Right lobe of liver (tissue), 6 donors: ENCODE measurements around the gene IL12RB1. TPM values are rescaled to one million over a fixed set of nuclear protein-coding genes. Genes with fewer than 3 reads are reported as not detected.
A peak's percentile ranks its signal among the peaks of the same experiment; 100 is the strongest.

Source experiments
- ATAC-seq, 4 donors: fragments of 200-7000 bp; cut with Tn5 transposase; one replicate each; pipeline ENCODE4 v1.9.1; 2020; ENCODE audit warnings: mild to moderate bottlenecking in 4 of 4, moderate library complexity in 4 of 4
- DNase-seq, 3 donors: peaks; one replicate each; pipeline ENCODE4 v3.0.0-alpha.2; 2020
- H3K27ac ChIP-seq, 3 donors: fragments of 200-600 bp; one replicate each; pipeline ENCODE4 v1.8.0; 2022
- H3K27me3 ChIP-seq, 2 donors: fragments of 200-600 bp; one replicate each; pipeline ENCODE4 v1.8.0; 2022
- H3K36me3 ChIP-seq, 4 donors: fragments of 200-600 bp; sonication (generic) in 1 of 4; one replicate each; pipeline versions ENCODE4 v1.5.1 to v1.8.0; 2017 to 2022; ENCODE audit warnings: control low read depth in 1 of 4
- H3K4me1 ChIP-seq, 4 donors: fragments of 200-600 bp; sonication (generic) in 1 of 4; one replicate each; pipeline versions ENCODE4 v1.5.1 to v1.8.0; 2017 to 2022; ENCODE audit warnings: control low read depth in 1 of 4
- H3K4me3 ChIP-seq, 3 donors: fragments of 200-600 bp; one replicate each; pipeline ENCODE4 v1.8.0; 2022
- H3K9me3 ChIP-seq, 4 donors: fragments of 200-600 bp; sonication (generic) in 1 of 4; one replicate each; pipeline versions ENCODE4 v1.5.1 to v1.8.0; 2017 to 2022; ENCODE audit warnings: control low read depth in 1 of 4
- CTCF ChIP-seq, 4 donors: fragments of 200-600 bp in 3 of 4; fragments of 450-650 bp in 1 of 4; IDR thresholded peaks; one replicate each; pipeline versions ENCODE4 v1.5.1 to v1.8.0; 2016 to 2022; ENCODE audit warnings: antibody characterized with exemption in 4 of 4, mild to moderate bottlenecking in 2 of 4
- POLR2A ChIP-seq: fragments of 450-650 bp; IDR thresholded peaks from one replicate; pipeline ENCODE4 v1.6.1; 2017; ENCODE audit warnings: antibody characterized with exemption, mild to moderate bottlenecking
- WGBS: methylation state at CpG from one replicate; pipeline ENCODE4 v1.1.6; 2018; ENCODE audit warnings: low coverage, low lambda C conversion rate; ENCODE audit not compliant: insufficient coverage; ENCODE audit errors: missing lambda C conversion rate; 5-methylcytosine and 5-hydroxymethylcytosine counted together
- intact Hi-C, 2 donors: fragments of 100-400 bp; cut with DNase I; formaldehyde crosslinking; loops; one replicate each; pipeline versions ENCODE4 v1.11.2 to v1.14.1; 2022
- total RNA-seq, 6 experiments: library from RNA; depleted of rRNA in 2 of 6; stranded (reverse); fragments of >200 nt in 2 of 6; fragmentation: NEBNext Ultra II Directional in 3 of 6; extraction: Animal tissue kit (Norgen Biotek cat#: 25700) in 3 of 6; gene quantifications; one replicate each; pipeline versions ENCODE4 v1.1.0 to v1.2.4, GENCODE V29; 2016 to 2023
- donor health status: DM: no; HTN: yes; CAD: no.
- donor health status: DM: no; HTN: no; CAD: no.
- donor health status: DM: no; HTN: no; CAD: no.
- donor health status: DM: no; HTN: yes; CAD: no.
- donor health status: DM: no; HTN: yes; CAD: no.

Gene IL12RB1
- total RNA-seq, 6 experiments from 2014 or later: 0.25 to 2.0 (median 0.70) TPM

DNA sequence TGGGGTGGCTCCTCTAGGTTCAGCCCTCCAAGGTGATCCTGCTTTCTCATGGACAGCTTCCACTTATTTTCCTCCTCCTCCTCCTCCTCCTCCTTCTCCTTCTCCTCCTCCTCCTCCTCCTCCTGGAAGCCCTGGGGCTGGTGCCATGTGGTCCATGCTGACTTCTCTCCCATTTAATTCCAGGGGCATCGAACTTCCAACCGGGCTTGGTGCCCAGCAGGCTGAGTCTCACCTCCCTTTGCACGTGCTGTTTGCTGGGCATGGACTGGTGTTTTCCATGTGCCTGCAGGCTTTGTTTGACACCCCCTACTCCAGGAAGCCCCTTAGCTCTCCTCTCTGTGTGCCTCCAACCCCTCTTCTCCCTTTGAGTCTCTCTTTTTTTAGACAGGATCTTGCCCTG lies 14.5 kb upstream of the IL12RB1 start:
- DNase-seq (peak; percentile 56 to 77 (median 76)), ATAC-seq (peak in 1 of 4 donors; percentile 2)
- 38% methylated on average over 2 of the region's 3 CpGs for whole genome bisulfite sequencing
- Histone ChIP-seq H3K4me1 (peaks cover 0 to 17% (median 8%) of the 10 kb centered on the region in 4 donors), H3K27ac (no peak overlapping the region), H3K27me3 (no peaks in the 10 kb centered on the region), H3K9me3 (no peaks in the 10 kb centered on the region), H3K4me3 (no peak overlapping the region), H3K36me3 (no peaks in the 10 kb centered on the region)
- intact Hi-C loops: no loop called here
- TF ChIP-seq CTCF (IDR thresholded peaks at IDR 0.05) (no peak), POLR2A (no peak)

- Histone ChIP-seq H3K27me3 (no peaks in the 10 kb centered on the region), H3K9me3 (no peaks in the 10 kb centered on the region), H3K4me1 (peaks cover 0 to 17% (median 8%) of the 10 kb centered on the region in 4 donors), H3K27ac (no peak overlapping the region), H3K36me3 (no peaks in the 10 kb centered on the region), H3K4me3 (no peak overlapping the region)
- TF ChIP-seq POLR2A: peak; percentile 26
- no peak for TF ChIP-seq CTCF (IDR thresholded peaks at IDR 0.05)
- 34% methylated on average over 7 of the region's 18 CpGs for WGBS
- intact Hi-C loops: no loop called here
- ATAC-seq (peak in 3 of 4 donors; percentile 2 to 23 (median 4)), DNase-seq (peak in 1 of 3 donors; percentile 64)
Observed at GRCh38 chr19:18100710-18101109, 14.0 kb upstream of the IL12RB1 start.

DNA sequence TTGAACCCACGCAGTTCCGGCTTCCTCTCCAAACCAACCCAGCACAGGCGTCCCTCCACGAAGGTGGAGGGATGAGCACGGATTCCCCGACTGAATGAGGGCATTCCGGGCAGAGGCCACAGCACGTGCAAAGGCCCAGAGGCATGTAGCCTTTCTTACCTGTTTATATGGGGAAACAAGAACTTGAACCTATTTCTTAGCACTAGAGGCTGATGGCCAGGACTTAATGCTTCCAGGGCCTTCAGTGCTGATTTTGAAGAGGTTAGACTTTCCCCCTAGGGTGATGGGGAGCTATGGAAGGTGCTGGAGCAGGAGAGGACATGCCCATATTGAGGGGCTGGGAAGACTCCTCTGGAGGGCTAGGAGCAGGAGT lies 12.9 kb upstream of the IL12RB1 start:
- peaks cover 0 to 13% (median 6%) of the 10 kb centered on the region in 4 donors for H3K4me1 ChIP-seq
- no peak overlapping the region for H3K4me3 ChIP-seq
- 100% methylated on average over 1 of the region's 8 CpGs for WGBS
- TF ChIP-seq POLR2A (no peak), CTCF (IDR thresholded peaks at IDR 0.05) (no peak)
- H3K27me3 ChIP-seq: no peaks in the 10 kb centered on the region
- intact Hi-C loops: no loop called here
- no peak overlapping the region for H3K27ac ChIP-seq
- DNase-seq (no peak), ATAC-seq (no peak)
- no peaks in the 10 kb centered on the region for H3K36me3 ChIP-seq
- no peaks in the 10 kb centered on the region for H3K9me3 ChIP-seq

- no peak overlapping the region for H3K4me3 ChIP-seq
- no peaks in the 10 kb centered on the region for H3K27me3 ChIP-seq
- 29% methylated on average over 14 of the region's 34 CpGs for WGBS
- H3K4me1 ChIP-seq: peaks cover 0 to 15% (median 6%) of the 10 kb centered on the region in 4 donors
- no peak overlapping the region for H3K27ac ChIP-seq
- TF ChIP-seq CTCF (IDR thresholded peaks at IDR 0.05): no peak
- no peak for TF ChIP-seq POLR2A
- ATAC-seq: no peak
- intact Hi-C loops: no loop called here
- no peaks in the 10 kb centered on the region for H3K9me3 ChIP-seq
- H3K36me3 ChIP-seq: no peaks in the 10 kb centered on the region
- DNase-seq: no peak
Observed at GRCh38 chr19:18098891-18099622, 12.3 kb upstream of the IL12RB1 start.
